HG03139 (cell line): ENCODE results near the gene EDAR.

Experiments used
- ATAC-seq: cut with Tn5 transposase; IDR thresholded peaks from one replicate; pipeline ENCODE4 v1.9.1; 2021; ENCODE audit not compliant: unreplicated experiment

EDAR gene

GRCh38 chr2:109005686-109006204 lies 16.7 kb upstream of the EDAR start:
- no peak for ATAC-seq

GRCh38 chr2:109001201-109001600 lies 12.2 kb upstream of the EDAR start:
- ATAC-seq: no peak

GRCh38 chr2:109000738-109001137 lies 11.7 kb upstream of the EDAR start:
- ATAC-seq: no peak

GRCh38 chr2:108998911-108999310 lies 9.9 kb upstream of the EDAR start:
- ATAC-seq: no peak

GRCh38 chr2:108994178-108994577 lies 5.2 kb upstream of the EDAR start:
- no peak for ATAC-seq

GRCh38 chr2:108993095-108993937 lies 4.3 kb upstream of the EDAR start:
- no peak for ATAC-seq

- no peak for ATAC-seq
These were observed 784 bp downstream of the EDAR start for GRCh38 chr2:108988076-108988795.

- ATAC-seq: no peak
These were observed 2.0 kb downstream of the EDAR start for GRCh38 chr2:108986916-108987510.

- ATAC-seq: no peak
These were observed 5.4 kb downstream of the EDAR start for GRCh38 chr2:108983610-108984009.

GRCh38 chr2:108983061-108983460 lies 6.0 kb downstream of the EDAR start:
- no peak for ATAC-seq

GRCh38 chr2:108982259-108982679 lies 6.8 kb downstream of the EDAR start:
- no peak for ATAC-seq

- ATAC-seq: no peak
These were observed 7.2 kb downstream of the EDAR start for GRCh38 chr2:108981846-108982245.

- ATAC-seq: no peak
These were observed 8.9 kb downstream of the EDAR start for GRCh38 chr2:108980076-108980475.

GRCh38 chr2:108979461-108979860 lies 9.6 kb downstream of the EDAR start:
- ATAC-seq: no peak

GRCh38 chr2:108978709-108979111 lies 10.3 kb downstream of the EDAR start:
- ATAC-seq: no peak

GRCh38 chr2:108975613-108976435 lies 13.2 kb downstream of the EDAR start:
- ATAC-seq: no peak

- no peak for ATAC-seq
These were observed 14.3 kb downstream of the EDAR start for GRCh38 chr2:108974674-108975073.

GRCh38 chr2:108972663-108973062 lies 16.4 kb downstream of the EDAR start:
- no peak for ATAC-seq

GRCh38 chr2:108971661-108972566 lies 17.1 kb downstream of the EDAR start:
- ATAC-seq: no peak

GRCh38 chr2:108970369-108970768 lies 18.7 kb downstream of the EDAR start:
- ATAC-seq: no peak
